Liver (tissue), 9 donors: Measurements from ENCODE around the gene RBM15. TPM values are rescaled to one million over a fixed set of nuclear protein-coding genes. Genes with fewer than 3 reads are reported as not detected.

Experiments used
- DNase-seq: peaks from one replicate; pipeline ENCODE4 v3.0.0-alpha.2; 2017; ENCODE audit warnings: low spot score
- H3K27ac ChIP-seq, 2 donors: one replicate each; pipeline ENCODE4 v1.7.0; 2013; ENCODE audit warnings: inconsistent platforms in 2 of 2, low read length in 2 of 2, control low read depth in 1 of 2, low read depth in 1 of 2, mild to moderate bottlenecking in 1 of 2
- H3K27me3 ChIP-seq, 4 donors: one replicate each; pipeline versions ENCODE4 v1.6.1 to v1.7.0; 2013; ENCODE audit warnings: low read length in 3 of 4, inconsistent platforms in 1 of 4, mild to moderate bottlenecking in 1 of 4, moderate library complexity in 1 of 4; ENCODE audit not compliant: control insufficient read depth in 4 of 4, insufficient read depth in 4 of 4
- H3K36me3 ChIP-seq, 4 donors: one replicate each; pipeline versions ENCODE4 v1.6.1 to v1.7.0; 2013; ENCODE audit warnings: low read length in 3 of 4, mild to moderate bottlenecking in 3 of 4, low read depth in 1 of 4, moderate library complexity in 1 of 4; ENCODE audit not compliant: control insufficient read depth in 4 of 4, insufficient read depth in 3 of 4
- H3K4me1 ChIP-seq, 4 donors: one replicate each; pipeline versions ENCODE4 v1.6.1 to v1.7.0; 2013; ENCODE audit warnings: low read length in 3 of 4, mild to moderate bottlenecking in 3 of 4, moderate library complexity in 1 of 4; ENCODE audit not compliant: control insufficient read depth in 4 of 4, insufficient read depth in 4 of 4
- H3K4me3 ChIP-seq, 3 donors: one replicate each; pipeline versions ENCODE4 v1.6.1 to v1.7.0; 2013; ENCODE audit warnings: low read length in 3 of 3, control low read depth in 1 of 3, low read depth in 1 of 3, mild to moderate bottlenecking in 1 of 3
- H3K9ac ChIP-seq, 2 donors: one replicate each; pipeline ENCODE4 v1.7.0; 2013; ENCODE audit warnings: low read length in 2 of 2, mild to moderate bottlenecking in 2 of 2, moderate library complexity in 2 of 2, control low read depth in 1 of 2, low read depth in 1 of 2
- H3K9me3 ChIP-seq, 4 donors: one replicate each; pipeline versions ENCODE4 v1.6.1 to v1.7.0; 2013; ENCODE audit warnings: low read length in 3 of 4; ENCODE audit not compliant: control insufficient read depth in 4 of 4
- EGR1 ChIP-seq, 2 donors: IDR thresholded peaks; 2 replicates each; pipeline ENCODE4 v1.6.1; 2016 to 2018; ENCODE audit warnings: antibody characterized with exemption in 2 of 2, low read depth in 2 of 2
- FOXA1 ChIP-seq: IDR thresholded peaks from 2 replicates; pipeline ENCODE4 v1.6.1; 2016; ENCODE audit warnings: antibody characterized with exemption
- HNF4A ChIP-seq, 2 donors: conservative IDR thresholded peaks; 2 replicates each; pipeline ENCODE4 v1.6.1; 2016; ENCODE audit warnings: antibody characterized with exemption in 2 of 2, mild to moderate bottlenecking in 2 of 2
- HNF4G ChIP-seq: IDR thresholded peaks from 2 replicates; pipeline ENCODE4 v1.6.1; 2016; ENCODE audit warnings: antibody characterized with exemption
- NR2F2 ChIP-seq: IDR thresholded peaks from 2 replicates; pipeline ENCODE4 v1.6.1; 2016; ENCODE audit warnings: antibody characterized with exemption
- RAD21 ChIP-seq, 2 donors: IDR thresholded peaks; 2 replicates each; pipeline ENCODE4 v1.6.1; 2016; ENCODE audit warnings: antibody characterized with exemption in 2 of 2, mild to moderate bottlenecking in 2 of 2
- RXRA ChIP-seq, 2 donors: IDR thresholded peaks; 2 replicates each; pipeline ENCODE4 v1.6.1; 2017 to 2018; ENCODE audit warnings: antibody characterized with exemption in 2 of 2, mild to moderate bottlenecking in 1 of 2
- SP1 ChIP-seq: IDR thresholded peaks from 2 replicates; pipeline ENCODE4 v1.6.1; 2018; ENCODE audit warnings: antibody characterized with exemption, mild to moderate bottlenecking
- TAF1 ChIP-seq: conservative IDR thresholded peaks from 2 replicates; pipeline ENCODE4 v1.6.1; 2016; ENCODE audit warnings: antibody characterized with exemption, mild to moderate bottlenecking
- YY1 ChIP-seq: IDR thresholded peaks from 2 replicates; pipeline ENCODE4 v1.6.1; 2016; ENCODE audit warnings: antibody characterized with exemption, mild to moderate bottlenecking
- WGBS: extraction: QIAGEN DNeasy Blood & Tissue Kit; methylation state at CpG from one replicate; pipeline ENCODE4 v1.1.7; 2013; 5-methylcytosine and 5-hydroxymethylcytosine counted together
- polyA plus RNA-seq, 2 donors: library from polyadenylated mRNA; stranded (reverse) in 1 of 2; unstranded in 1 of 2; fragments of 200-250 nt in 1 of 2; fragments of >200 nt in 1 of 2; fragmentation: Nextera tagmentation in 1 of 2; extraction: Ambion mirVana in 1 of 2; gene quantifications; one replicate each; pipeline versions ENCODE4 v1.2.1 to v1.2.3, GENCODE V29; 2013 to 2015
- total RNA-seq, 2 donors: library from RNA; depleted of rRNA; stranded (reverse); fragments of >200 nt; gene quantifications; one replicate each; pipeline ENCODE4 v1.2.3, GENCODE V29; 2014
- TF ChIP-seq, protein P1 (sequence below): IDR thresholded peaks from 2 replicates; pipeline ENCODE4 v1.6.1; 2016; ENCODE audit warnings: antibody characterized with exemption
- TF ChIP-seq, protein P2 (sequence below): IDR thresholded peaks from 2 replicates; pipeline ENCODE4 v1.6.1; 2016; ENCODE audit warnings: antibody characterized with exemption, mild to moderate bottlenecking
- TF ChIP-seq, protein P3 (sequence below): IDR thresholded peaks from 2 replicates; pipeline ENCODE4 v1.6.1; 2016; ENCODE audit warnings: antibody characterized with exemption
- TF ChIP-seq, protein P4 (sequence below): fragments of 150-350 bp; IDR thresholded peaks from 2 replicates; pipeline ENCODE4 v1.5.1; 2017; ENCODE audit warnings: improper control_type of control experiment, low read depth, low read length; ENCODE audit not compliant: missing input control
- donor health status: healthy.
- donor health status: healthy.
- donor health status: healthy.
- donor health status: healthy.
- donor health status: healthy.

Gene RBM15
- total and polyA plus RNA-seq, 4 donors = 2.4 to 34.0 (median 15.0) TPM

DNA sequence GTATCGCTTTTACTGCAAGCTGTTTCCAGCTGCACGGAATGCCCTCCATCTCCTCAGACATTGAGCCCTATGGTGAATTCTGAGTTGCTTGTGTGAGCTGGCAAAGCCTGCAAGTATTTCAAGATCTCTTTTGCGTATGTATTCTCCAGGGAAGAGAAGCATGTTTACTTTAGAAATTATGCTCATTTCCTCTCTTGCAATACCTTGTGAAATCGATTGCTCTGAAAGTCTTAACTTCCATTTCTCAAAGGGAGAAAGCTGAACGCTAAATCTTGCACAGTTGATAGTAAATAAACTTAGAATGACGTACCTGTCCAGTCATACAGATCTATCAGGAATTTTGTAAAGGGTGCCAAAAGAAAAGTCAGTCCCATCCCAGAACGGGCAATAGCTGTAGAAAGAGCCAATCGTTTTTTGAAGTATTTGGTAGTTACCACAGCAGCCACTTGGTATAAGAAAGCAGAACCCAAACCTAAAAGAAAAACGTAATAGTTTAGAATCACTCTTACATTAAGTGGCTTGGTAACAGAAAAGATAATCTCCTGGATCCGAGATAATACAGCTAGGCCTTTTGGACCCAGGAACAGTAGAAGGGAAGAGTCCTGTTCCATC is 41.6 kb downstream of the RBM15 start:
- Histone ChIP-seq H3K4me3 (no peak overlapping the region), H3K9me3 (no peaks in the 10 kb centered on the region), H3K27me3 (no peaks in the 10 kb centered on the region), H3K9ac (no peak overlapping the region), H3K4me1 (peaks cover 0 to 3% (median 0%) of the 10 kb centered on the region in 4 donors), H3K27ac (peak overlapping the region in 1 of 2 donors; percentile 47), H3K36me3 (peaks cover 4 to 15% (median 12%) of the 10 kb centered on the region in 4 donors)
- TF ChIP-seq NR2F2 = no peak
- no peak for TF ChIP-seq EGR1 (IDR thresholded peaks at IDR 0.05; ENCODE audit: low read depth in 2 of 2)
- TF ChIP-seq HNF4G = no peak
- TF ChIP-seq, protein P1, sequence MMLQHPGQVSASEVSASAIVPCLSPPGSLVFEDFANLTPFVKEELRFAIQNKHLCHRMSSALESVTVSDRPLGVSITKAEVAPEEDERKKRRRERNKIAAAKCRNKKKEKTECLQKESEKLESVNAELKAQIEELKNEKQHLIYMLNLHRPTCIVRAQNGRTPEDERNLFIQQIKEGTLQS = no peak
- TF ChIP-seq TAF1 = no peak
- no peak for TF ChIP-seq YY1
- TF ChIP-seq, protein P2, sequence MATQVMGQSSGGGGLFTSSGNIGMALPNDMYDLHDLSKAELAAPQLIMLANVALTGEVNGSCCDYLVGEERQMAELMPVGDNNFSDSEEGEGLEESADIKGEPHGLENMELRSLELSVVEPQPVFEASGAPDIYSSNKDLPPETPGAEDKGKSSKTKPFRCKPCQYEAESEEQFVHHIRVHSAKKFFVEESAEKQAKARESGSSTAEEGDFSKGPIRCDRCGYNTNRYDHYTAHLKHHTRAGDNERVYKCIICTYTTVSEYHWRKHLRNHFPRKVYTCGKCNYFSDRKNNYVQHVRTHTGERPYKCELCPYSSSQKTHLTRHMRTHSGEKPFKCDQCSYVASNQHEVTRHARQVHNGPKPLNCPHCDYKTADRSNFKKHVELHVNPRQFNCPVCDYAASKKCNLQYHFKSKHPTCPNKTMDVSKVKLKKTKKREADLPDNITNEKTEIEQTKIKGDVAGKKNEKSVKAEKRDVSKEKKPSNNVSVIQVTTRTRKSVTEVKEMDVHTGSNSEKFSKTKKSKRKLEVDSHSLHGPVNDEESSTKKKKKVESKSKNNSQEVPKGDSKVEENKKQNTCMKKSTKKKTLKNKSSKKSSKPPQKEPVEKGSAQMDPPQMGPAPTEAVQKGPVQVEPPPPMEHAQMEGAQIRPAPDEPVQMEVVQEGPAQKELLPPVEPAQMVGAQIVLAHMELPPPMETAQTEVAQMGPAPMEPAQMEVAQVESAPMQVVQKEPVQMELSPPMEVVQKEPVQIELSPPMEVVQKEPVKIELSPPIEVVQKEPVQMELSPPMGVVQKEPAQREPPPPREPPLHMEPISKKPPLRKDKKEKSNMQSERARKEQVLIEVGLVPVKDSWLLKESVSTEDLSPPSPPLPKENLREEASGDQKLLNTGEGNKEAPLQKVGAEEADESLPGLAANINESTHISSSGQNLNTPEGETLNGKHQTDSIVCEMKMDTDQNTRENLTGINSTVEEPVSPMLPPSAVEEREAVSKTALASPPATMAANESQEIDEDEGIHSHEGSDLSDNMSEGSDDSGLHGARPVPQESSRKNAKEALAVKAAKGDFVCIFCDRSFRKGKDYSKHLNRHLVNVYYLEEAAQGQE = no peak
- TF ChIP-seq, protein P3, sequence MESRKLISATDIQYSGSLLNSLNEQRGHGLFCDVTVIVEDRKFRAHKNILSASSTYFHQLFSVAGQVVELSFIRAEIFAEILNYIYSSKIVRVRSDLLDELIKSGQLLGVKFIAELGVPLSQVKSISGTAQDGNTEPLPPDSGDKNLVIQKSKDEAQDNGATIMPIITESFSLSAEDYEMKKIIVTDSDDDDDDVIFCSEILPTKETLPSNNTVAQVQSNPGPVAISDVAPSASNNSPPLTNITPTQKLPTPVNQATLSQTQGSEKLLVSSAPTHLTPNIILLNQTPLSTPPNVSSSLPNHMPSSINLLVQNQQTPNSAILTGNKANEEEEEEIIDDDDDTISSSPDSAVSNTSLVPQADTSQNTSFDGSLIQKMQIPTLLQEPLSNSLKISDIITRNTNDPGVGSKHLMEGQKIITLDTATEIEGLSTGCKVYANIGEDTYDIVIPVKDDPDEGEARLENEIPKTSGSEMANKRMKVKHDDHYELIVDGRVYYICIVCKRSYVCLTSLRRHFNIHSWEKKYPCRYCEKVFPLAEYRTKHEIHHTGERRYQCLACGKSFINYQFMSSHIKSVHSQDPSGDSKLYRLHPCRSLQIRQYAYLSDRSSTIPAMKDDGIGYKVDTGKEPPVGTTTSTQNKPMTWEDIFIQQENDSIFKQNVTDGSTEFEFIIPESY = no peak
- TF ChIP-seq RXRA (IDR thresholded peaks at IDR 0.05) = no peak
- 90% methylated on average over 10 of the region's 10 CpGs for whole genome bisulfite sequencing
- DNase-seq = no peak

DNA sequence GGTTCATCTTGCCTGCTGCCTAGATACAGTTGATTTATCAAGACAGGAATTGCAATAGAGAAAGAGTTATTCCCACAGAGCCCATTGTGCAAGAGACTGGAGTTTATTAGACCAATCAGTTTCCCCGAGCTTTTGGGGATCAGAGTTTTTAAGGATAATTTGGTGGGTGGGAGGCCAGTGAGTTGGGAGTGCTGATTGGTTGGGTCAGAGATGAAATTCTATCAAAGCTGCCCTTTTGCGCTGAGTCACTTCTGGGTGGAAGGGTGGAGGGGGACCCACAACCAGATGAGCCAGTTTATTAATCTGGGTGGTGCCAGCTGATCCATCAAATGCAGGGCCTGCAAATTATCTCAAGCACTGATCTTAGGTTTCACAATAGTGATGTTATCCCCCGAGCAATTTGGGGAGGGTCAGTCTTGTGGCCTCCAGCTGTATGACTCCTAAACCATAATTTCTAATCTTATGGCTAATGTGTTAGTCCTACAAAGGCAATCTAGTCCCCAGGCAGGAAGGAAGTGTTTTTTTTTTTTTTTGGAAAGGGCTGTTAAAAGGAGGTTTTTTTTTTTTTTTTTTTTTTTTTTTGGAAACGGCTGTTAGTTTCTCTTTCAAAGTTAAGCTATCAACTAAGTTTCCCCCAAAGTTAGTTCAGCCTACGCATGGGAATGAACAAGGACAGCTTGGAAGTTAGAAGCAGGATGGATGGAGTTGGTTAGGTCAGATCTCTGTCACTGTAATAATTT is 44.2 kb downstream of the RBM15 start:
- Histone ChIP-seq H3K9me3 (no peaks in the 10 kb centered on the region), H3K9ac (no peak overlapping the region), H3K27me3 (no peaks in the 10 kb centered on the region), H3K4me3 (no peak overlapping the region), H3K4me1 (peaks cover 0 to 3% (median 0%) of the 10 kb centered on the region in 4 donors), H3K36me3 (peaks cover 2 to 12% (median 7%) of the 10 kb centered on the region in 4 donors), H3K27ac (no peak overlapping the region)
- 76% methylated on average over 5 of the region's 5 CpGs for WGBS
- DNase-seq = no peak
- TF ChIP-seq YY1 (no peak), TAF1 (no peak), SP1 (no peak), HNF4A (conservative IDR thresholded peaks at IDR 0.05) (no peak), FOXA1 (no peak), RAD21 (IDR thresholded peaks at IDR 0.05) (no peak)
- TF ChIP-seq, protein P2 = no peak
- TF ChIP-seq, protein P4, sequence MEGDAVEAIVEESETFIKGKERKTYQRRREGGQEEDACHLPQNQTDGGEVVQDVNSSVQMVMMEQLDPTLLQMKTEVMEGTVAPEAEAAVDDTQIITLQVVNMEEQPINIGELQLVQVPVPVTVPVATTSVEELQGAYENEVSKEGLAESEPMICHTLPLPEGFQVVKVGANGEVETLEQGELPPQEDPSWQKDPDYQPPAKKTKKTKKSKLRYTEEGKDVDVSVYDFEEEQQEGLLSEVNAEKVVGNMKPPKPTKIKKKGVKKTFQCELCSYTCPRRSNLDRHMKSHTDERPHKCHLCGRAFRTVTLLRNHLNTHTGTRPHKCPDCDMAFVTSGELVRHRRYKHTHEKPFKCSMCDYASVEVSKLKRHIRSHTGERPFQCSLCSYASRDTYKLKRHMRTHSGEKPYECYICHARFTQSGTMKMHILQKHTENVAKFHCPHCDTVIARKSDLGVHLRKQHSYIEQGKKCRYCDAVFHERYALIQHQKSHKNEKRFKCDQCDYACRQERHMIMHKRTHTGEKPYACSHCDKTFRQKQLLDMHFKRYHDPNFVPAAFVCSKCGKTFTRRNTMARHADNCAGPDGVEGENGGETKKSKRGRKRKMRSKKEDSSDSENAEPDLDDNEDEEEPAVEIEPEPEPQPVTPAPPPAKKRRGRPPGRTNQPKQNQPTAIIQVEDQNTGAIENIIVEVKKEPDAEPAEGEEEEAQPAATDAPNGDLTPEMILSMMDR = no peak
